Sigmoid colon (tissue), 7 donors: ENCODE data around the gene TRDMT1. TPM values are rescaled to one million over a fixed set of nuclear protein-coding genes. Genes with fewer than 3 reads are reported as not detected.

Experiments used
- DNase-seq: peaks from one replicate; pipeline ENCODE4 v3.0.0-alpha.2; 2019
- H3K27ac ChIP-seq, 4 donors: fragments of 200-600 bp; sonication (generic); one replicate each; pipeline ENCODE4 v1.5.1; 2016 to 2019; ENCODE audit warnings: mild to moderate bottlenecking in 1 of 4
- H3K27me3 ChIP-seq, 3 donors: fragments of 200-600 bp; sonication (generic); one replicate each; pipeline ENCODE4 v1.5.1; 2019; ENCODE audit warnings: mild to moderate bottlenecking in 1 of 3
- H3K36me3 ChIP-seq, 4 donors: fragments of 200-600 bp; sonication (generic); one replicate each; pipeline ENCODE4 v1.5.1; 2016 to 2019
- H3K4me1 ChIP-seq, 4 donors: fragments of 200-600 bp; sonication (generic); one replicate each; pipeline ENCODE4 v1.5.1; 2017 to 2019
- H3K4me3 ChIP-seq, 4 donors: fragments of 200-600 bp; sonication (generic); one replicate each; pipeline ENCODE4 v1.5.1; 2017 to 2019; ENCODE audit warnings: mild to moderate bottlenecking in 2 of 4, moderate library complexity in 1 of 4
- H3K9me3 ChIP-seq, 4 donors: fragments of 200-600 bp in 3 of 4; sonication (generic) in 3 of 4; one replicate each; pipeline versions ENCODE4 v1.5.1 to v1.6.1; 2013 to 2019
- EP300 ChIP-seq, 4 donors: sonication (generic); formaldehyde crosslinking; IDR thresholded peaks; one replicate each; pipeline ENCODE4 v1.6.1; 2017; ENCODE audit warnings: antibody characterized with exemption in 4 of 4
- POLR2A ChIP-seq, 2 donors: fragments of 450-650 bp; IDR thresholded peaks; one replicate each; pipeline ENCODE4 v1.6.1; 2016; ENCODE audit warnings: antibody characterized with exemption in 2 of 2, mild to moderate bottlenecking in 2 of 2, moderate library complexity in 2 of 2
- POLR2AphosphoS5 ChIP-seq, 4 donors: sonication (generic); formaldehyde crosslinking; IDR thresholded peaks; one replicate each; pipeline ENCODE4 v1.6.1; 2017; ENCODE audit warnings: antibody characterized with exemption in 4 of 4
- WGBS, 2 donors: extraction: QIAGEN DNeasy Blood & Tissue Kit; methylation state at CpG; one replicate each; pipeline ENCODE4 v1.1.7; 2013; 5-methylcytosine and 5-hydroxymethylcytosine counted together
- intact Hi-C: fragments of 100-400 bp; cut with DNase I; formaldehyde crosslinking; loops from one replicate; pipeline ENCODE4 v1.15.1; 2023
- polyA plus RNA-seq, 3 donors: library from polyadenylated mRNA; stranded (reverse); fragments of 200-250 nt; gene quantifications; one replicate each; pipeline ENCODE4 v1.2.3, GENCODE V29; 2013
- total RNA-seq, 4 donors: library from RNA; depleted of rRNA; stranded (reverse); fragments of >200 nt; gene quantifications; one replicate each; pipeline ENCODE4 v1.1.0, GENCODE V29; 2016
- TF ChIP-seq, protein P1 (sequence below), 4 experiments: fragments of 450-650 bp in 3 of 4; fragments of 200-600 bp in 1 of 4; IDR thresholded peaks; one replicate each; pipeline ENCODE4 v1.5.1; 2016 to 2019; ENCODE audit warnings: antibody characterized with exemption in 4 of 4, mild to moderate bottlenecking in 3 of 4, moderate library complexity in 2 of 4
- donor health status: healthy with polysubstance abuse.
- donor health status: Bipolar disorder and iron deficiency.
- donor health status: healthy.

The TRDMT1 gene
- total and polyA plus RNA-seq, 7 donors: 1.2 to 13.6 (median 7.5) TPM

DNA sequence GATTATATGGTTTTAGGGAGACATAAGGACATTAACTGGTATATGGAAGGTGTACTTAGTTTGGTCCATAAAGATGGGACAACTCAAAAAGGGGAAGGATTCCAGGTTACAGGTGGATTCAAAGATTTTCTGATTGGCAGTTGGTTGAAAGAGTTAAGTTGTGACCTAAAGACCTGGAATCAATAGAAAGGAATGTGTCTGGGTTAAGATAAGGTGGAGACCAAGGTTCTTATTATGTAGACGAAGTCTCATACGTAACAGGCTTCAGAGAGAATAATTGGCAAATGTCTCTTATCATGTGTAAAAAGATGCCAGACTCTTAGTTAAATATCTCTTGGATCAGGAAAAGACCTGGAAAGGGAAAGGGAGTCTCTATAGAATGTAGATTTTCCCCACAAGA is 1.0 kb upstream of the TRDMT1 start:
- Histone ChIP-seq H3K4me3 (no peak overlapping the region), H3K9me3 (no peaks in the 10 kb centered on the region), H3K36me3 (no peaks in the 10 kb centered on the region), H3K4me1 (peaks cover 3 to 15% (median 10%) of the 10 kb centered on the region in 4 donors), H3K27me3 (no peaks in the 10 kb centered on the region), H3K27ac (peak overlapping the region in 1 of 4 donors; percentile 88)
- 97% methylated on average over 2 of the region's 2 CpGs for WGBS, 2 donors
- intact Hi-C loops: no loop called here
- TF ChIP-seq, protein P1, sequence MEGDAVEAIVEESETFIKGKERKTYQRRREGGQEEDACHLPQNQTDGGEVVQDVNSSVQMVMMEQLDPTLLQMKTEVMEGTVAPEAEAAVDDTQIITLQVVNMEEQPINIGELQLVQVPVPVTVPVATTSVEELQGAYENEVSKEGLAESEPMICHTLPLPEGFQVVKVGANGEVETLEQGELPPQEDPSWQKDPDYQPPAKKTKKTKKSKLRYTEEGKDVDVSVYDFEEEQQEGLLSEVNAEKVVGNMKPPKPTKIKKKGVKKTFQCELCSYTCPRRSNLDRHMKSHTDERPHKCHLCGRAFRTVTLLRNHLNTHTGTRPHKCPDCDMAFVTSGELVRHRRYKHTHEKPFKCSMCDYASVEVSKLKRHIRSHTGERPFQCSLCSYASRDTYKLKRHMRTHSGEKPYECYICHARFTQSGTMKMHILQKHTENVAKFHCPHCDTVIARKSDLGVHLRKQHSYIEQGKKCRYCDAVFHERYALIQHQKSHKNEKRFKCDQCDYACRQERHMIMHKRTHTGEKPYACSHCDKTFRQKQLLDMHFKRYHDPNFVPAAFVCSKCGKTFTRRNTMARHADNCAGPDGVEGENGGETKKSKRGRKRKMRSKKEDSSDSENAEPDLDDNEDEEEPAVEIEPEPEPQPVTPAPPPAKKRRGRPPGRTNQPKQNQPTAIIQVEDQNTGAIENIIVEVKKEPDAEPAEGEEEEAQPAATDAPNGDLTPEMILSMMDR (IDR thresholded peaks at IDR 0.05): no peak
- TF ChIP-seq POLR2AphosphoS5 (IDR thresholded peaks at IDR 0.05) (no peak), EP300 (IDR thresholded peaks at IDR 0.05) (no peak), POLR2A (IDR thresholded peaks at IDR 0.05) (no peak)
- no peak for DNase-seq

DNA sequence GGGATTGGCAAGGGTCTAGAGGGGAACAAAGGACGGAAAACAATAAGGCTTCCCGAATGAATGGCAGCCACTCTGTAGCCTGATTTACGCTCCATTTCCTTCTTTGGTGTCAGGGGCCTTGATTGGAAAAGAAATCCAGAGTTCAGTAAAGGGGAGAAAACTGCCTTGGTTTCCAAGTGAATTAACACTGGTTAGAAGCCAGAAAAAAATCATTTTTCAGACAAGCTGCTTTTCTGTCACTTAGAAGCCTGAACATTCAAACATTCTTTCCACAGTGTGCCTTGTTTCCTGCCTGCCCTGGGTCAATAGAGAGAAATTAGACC is 283 bp upstream of the TRDMT1 start:
- intact Hi-C loops: loop anchor here (2.0 kb wide), 1 partner anchor 27 kb away; the partner anchor contains the start of gene VIM
- peak overlapping the region; percentile 88 to 95 (median 91) for H3K27ac ChIP-seq
- WGBS, 2 donors: 27 to 29% methylated on average over 3 of the region's 3 CpGs
- H3K36me3 ChIP-seq: no peaks in the 10 kb centered on the region
- H3K27me3 ChIP-seq: no peaks in the 10 kb centered on the region
- TF ChIP-seq POLR2AphosphoS5 (IDR thresholded peaks at IDR 0.05) (no peak), EP300 (IDR thresholded peaks at IDR 0.05) (no peak), POLR2A (IDR thresholded peaks at IDR 0.05) (no peak)
- TF ChIP-seq, protein P1 (IDR thresholded peaks at IDR 0.05): no peak
- peak overlapping the region; percentile 67 to 77 (median 70) for H3K4me3 ChIP-seq
- H3K9me3 ChIP-seq: no peaks in the 10 kb centered on the region
- H3K4me1 ChIP-seq: peaks cover 3 to 15% (median 10%) of the 10 kb centered on the region in 4 donors
- DNase-seq: no peak

DNA sequence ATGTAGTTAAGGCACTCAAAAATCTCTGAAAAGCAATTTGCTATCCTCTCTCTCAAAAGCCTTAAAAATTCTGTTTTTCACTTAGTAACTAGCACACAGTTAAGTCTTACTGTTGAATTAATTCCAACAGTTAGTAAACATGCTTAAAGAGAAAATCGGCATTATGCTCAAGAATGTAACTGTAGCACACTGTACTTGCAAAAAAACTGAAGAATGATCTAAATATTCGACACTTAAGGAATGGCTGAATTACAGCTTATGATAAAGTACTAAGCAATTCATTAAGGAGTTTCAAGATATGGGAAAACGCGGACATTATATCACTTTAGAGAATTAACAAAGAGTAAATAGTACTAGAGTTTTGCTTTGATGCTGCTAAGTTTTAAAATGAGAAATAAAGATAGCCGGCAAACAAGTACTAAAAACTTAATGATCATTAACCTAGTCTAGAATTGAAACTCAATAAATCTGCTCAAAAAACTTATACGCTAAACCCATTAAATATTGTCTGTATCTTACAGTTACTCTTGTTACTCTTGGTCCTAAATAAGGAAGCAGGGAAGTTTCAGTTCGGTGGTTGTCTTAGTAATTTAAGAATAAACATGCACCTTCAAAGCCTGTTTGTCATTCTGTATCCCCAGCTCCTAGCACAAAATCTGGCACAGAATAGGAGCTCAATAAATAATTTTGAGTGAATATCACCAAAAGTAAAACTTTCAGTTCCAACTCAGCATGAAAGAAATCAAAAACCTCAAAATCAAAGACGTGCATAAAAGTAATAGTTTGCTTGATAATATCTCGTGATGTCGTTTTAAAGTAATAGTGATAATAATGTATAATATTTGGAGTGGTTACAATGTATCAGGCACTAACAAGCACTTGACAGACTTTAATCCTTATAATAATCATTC is 1.2 kb downstream of the TRDMT1 start:
- Histone ChIP-seq H3K4me3 (peak overlapping the region; percentile 67 to 77 (median 70)), H3K4me1 (peaks cover 3 to 15% (median 10%) of the 10 kb centered on the region in 4 donors), H3K9me3 (no peaks in the 10 kb centered on the region), H3K27me3 (no peaks in the 10 kb centered on the region), H3K36me3 (no peaks in the 10 kb centered on the region), H3K27ac (peak overlapping the region; percentile 88 to 95 (median 91))
- no peak for TF ChIP-seq POLR2A (IDR thresholded peaks at IDR 0.05)
- no peak for TF ChIP-seq EP300 (IDR thresholded peaks at IDR 0.05)
- TF ChIP-seq, protein P1 (IDR thresholded peaks at IDR 0.05): no peak
- no peak for TF ChIP-seq POLR2AphosphoS5 (IDR thresholded peaks at IDR 0.05)
- 5 to 21% methylated on average over 10 of the region's 10 CpGs for WGBS, 2 donors
- no peak for DNase-seq
- intact Hi-C loops: loop anchor here (2.0 kb wide), 1 partner anchor 29 kb away; the partner anchor contains the start of gene VIM

DNA sequence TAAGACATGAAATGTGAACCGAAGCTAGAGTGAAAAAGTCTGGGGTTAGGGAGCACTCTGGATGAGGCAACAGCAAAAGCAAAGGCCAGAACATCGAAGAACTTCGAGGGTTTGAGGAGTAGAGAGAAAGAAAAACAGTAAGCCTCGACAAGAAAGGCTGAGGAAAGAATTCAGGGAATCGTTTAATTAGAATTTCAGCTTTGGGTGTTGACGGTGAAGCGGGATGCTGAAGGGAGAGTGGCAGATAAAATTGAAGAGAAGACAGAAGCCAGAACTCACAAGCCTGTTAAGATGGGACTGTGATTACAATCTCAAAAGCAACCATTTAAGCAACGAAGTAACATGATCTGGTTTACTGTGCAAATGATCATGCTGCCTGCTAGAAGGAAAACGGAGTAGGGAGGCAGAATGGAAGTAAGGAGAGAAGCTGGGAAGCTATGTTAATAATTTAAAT is 2.1 kb downstream of the TRDMT1 start:
- intact Hi-C loops: no loop called here

GRCh38 chr10:17196573-17196972 is 4.9 kb downstream of the TRDMT1 start:
- Histone ChIP-seq H3K4me1 (peaks cover 1 to 10% (median 7%) of the 10 kb centered on the region in 4 donors), H3K27ac (no peak overlapping the region), H3K36me3 (no peaks in the 10 kb centered on the region), H3K9me3 (no peaks in the 10 kb centered on the region), H3K27me3 (no peaks in the 10 kb centered on the region), H3K4me3 (no peak overlapping the region)
- intact Hi-C loops: no loop called here
- no peak for DNase-seq
- TF ChIP-seq POLR2A (IDR thresholded peaks at IDR 0.05) (no peak), EP300 (IDR thresholded peaks at IDR 0.05) (no peak), POLR2AphosphoS5 (IDR thresholded peaks at IDR 0.05) (no peak)
- TF ChIP-seq, protein P1 (IDR thresholded peaks at IDR 0.05): no peak
- 82 to 89% methylated on average over 3 of the region's 3 CpGs for WGBS, 2 donors

More for the DNA sequence above, 2.1 kb downstream of the TRDMT1 start:
- Histone ChIP-seq H3K9me3 (no peaks in the 10 kb centered on the region), H3K4me3 (peak overlapping the region in 2 of 4 donors; percentile 68 to 72), H3K27me3 (no peaks in the 10 kb centered on the region), H3K4me1 (peaks cover 3 to 15% (median 10%) of the 10 kb centered on the region in 4 donors), H3K27ac (peak overlapping the region; percentile 88 to 95 (median 91)), H3K36me3 (no peaks in the 10 kb centered on the region)
- TF ChIP-seq POLR2AphosphoS5 (IDR thresholded peaks at IDR 0.05) (peak in 1 of 4 donors; percentile 44), EP300 (IDR thresholded peaks at IDR 0.05) (no peak)
- WGBS, 2 donors: 67 to 74% methylated on average over 9 of the region's 9 CpGs
- no peak for DNase-seq
